Measurements from ENCODE around the gene GPR37L1.
"Not testable (repeated sequence)": the region's sequence is repeated elsewhere in the genome, so short reads cannot be mapped to it uniquely, and the experiment has no call there.

Gene GPR37L1

DNA sequence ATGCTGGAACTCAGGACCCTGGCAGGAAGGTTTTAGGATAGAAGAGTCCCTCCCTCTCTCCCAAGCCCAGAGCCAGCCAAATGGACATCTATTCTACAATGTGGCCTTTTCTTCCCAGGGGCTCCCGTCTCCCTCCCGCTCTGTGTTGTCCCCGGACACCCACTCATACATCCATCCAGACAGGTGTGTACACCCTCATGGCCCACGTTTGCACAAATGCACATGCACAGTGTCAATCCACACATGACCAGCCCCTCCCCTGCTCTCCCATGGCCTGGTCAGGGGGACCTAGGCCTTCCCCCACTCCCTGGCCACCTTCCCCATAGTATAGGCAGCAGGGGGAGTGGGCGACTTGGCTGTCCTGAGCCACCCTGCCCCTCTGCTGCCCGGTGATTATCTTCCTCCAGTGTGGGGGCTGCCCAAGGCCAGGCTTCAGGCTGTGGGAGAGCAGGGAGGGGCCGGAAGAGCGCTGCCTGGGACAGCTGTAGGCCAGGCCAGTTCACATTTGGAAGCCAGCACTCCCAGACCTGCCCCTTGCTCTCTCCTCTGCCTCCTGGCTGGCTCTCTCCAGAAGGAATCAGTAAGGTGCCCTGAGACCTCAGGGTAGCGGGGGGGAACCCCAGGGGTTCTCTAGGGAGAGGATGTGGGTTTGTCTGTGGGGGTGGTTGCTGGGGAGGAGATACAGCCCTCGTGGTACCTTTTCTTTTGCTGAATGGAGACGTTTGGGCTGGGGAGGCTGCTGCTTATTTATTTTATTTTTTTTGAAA, 41.7 kb downstream of the GPR37L1 start:
- peak overlapping the region; percentile 43 for H3K4me3 ChIP-seq (ENCODE audit: low read depth, low read length)
- TF ChIP-seq, protein P1, sequence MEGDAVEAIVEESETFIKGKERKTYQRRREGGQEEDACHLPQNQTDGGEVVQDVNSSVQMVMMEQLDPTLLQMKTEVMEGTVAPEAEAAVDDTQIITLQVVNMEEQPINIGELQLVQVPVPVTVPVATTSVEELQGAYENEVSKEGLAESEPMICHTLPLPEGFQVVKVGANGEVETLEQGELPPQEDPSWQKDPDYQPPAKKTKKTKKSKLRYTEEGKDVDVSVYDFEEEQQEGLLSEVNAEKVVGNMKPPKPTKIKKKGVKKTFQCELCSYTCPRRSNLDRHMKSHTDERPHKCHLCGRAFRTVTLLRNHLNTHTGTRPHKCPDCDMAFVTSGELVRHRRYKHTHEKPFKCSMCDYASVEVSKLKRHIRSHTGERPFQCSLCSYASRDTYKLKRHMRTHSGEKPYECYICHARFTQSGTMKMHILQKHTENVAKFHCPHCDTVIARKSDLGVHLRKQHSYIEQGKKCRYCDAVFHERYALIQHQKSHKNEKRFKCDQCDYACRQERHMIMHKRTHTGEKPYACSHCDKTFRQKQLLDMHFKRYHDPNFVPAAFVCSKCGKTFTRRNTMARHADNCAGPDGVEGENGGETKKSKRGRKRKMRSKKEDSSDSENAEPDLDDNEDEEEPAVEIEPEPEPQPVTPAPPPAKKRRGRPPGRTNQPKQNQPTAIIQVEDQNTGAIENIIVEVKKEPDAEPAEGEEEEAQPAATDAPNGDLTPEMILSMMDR (IDR thresholded peaks at IDR 0.05; ENCODE audit: borderline replicate concordance, insufficient read depth, low read depth, low read length), result no peak

DNA sequence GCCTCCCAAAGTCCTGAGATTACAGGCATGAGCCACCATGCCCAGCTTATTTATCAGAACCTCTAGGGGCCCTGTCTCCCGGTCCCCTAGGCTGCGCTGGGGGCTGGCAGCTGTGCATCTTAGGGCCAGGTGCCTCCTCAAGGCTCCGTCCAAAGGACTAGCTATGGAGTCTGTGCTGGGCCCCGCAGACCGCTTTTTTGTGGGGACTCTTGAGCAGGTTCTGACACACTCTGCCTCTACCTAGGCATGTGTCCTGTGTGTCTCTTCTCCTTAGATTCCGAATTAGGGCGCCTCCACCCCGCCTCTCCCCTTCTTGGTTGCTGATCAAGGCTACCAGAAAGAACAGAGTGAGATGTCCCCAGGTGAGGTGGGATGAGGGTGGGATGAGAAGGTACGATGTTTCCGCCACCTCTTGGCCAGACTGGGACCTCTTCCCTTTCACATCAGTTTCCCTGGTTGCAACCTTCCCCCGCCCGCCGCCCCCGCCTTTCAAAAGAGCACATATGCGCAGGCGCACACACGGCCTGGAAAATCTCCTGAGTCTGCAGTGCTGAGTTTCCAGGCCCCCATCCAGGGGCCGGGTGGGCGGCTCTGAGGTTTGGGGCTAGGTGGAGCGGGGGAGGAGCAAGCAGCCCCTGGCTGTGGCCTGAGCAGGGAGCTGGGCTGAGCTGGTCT, 42.7 kb downstream of the GPR37L1 start:
- TF ChIP-seq, protein P1 (IDR thresholded peaks at IDR 0.05; ENCODE audit: borderline replicate concordance, insufficient read depth, low read depth, low read length), result no peak
- H3K4me3 ChIP-seq (ENCODE audit: low read depth, low read length), result peak overlapping the region; percentile 5

DNA sequence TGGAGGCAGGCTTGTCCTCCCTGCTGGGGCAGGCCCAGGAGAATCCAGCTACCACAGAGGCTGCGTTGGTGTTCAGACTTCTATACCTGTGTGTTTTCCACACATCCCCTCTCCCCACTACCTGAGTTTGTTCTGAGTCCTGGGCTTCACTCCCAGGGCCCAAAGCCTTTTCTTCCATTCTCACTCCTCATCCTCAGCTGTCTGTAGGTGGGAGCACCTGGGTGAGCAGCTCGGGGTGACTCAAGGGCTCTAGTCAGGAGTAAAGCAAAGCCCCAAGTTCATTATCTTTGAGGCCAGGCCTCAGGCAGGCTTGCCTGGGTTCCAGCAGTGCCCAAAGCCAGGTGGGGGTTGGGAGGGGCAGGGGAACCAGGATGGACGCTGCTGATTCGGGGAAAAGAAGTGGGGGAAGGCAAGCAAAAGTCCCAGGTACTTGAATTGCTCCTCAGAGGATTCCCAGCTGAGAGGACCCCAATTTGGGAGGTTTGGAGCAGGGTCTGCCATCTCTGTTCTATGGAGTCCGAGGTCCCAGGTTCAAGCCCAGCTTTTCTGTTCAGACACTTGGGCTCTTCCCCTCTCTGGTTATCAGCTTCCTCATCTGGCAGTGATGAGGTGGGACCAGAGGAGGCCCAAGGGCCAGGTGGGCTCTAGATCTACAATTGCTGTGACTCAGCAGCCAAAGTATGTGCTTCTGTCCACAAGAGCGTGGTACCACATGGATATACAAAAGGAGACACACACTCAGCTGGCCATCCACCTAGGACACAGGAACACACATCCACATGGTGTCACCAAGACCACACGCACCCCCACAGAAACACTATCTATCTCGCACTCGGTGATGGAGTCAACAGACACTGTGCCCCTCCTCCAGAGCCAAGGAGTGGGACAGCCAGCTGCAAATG, 43.5 kb downstream of the GPR37L1 start:
- peak overlapping the region; percentile 5 for H3K4me3 ChIP-seq (ENCODE audit: low read depth, low read length)
- TF ChIP-seq, protein P1 (IDR thresholded peaks at IDR 0.05; ENCODE audit: borderline replicate concordance, insufficient read depth, low read depth, low read length), result no peak

DNA sequence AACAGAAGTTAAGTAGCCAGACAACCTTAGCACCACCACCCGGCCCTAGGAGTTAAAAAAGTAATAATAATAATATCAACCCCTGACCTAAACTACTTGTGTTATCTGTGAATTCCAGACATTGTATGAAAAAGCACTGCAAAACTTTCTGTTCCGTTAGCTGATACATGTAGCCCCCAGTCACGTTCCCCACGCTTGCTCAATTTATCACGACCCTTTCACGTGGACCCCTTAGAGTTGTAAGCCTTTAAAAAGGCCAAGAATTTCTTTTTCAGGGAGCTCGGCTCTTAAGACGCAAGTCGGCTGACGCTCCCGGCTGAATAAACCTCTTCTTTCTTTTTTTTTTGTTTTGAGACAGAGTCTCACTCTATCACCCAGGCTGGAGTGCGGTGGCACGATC, 44.3 kb downstream of the GPR37L1 start:
- H3K4me3 ChIP-seq (ENCODE audit: low read depth, low read length), result not testable (repeated sequence)

DNA sequence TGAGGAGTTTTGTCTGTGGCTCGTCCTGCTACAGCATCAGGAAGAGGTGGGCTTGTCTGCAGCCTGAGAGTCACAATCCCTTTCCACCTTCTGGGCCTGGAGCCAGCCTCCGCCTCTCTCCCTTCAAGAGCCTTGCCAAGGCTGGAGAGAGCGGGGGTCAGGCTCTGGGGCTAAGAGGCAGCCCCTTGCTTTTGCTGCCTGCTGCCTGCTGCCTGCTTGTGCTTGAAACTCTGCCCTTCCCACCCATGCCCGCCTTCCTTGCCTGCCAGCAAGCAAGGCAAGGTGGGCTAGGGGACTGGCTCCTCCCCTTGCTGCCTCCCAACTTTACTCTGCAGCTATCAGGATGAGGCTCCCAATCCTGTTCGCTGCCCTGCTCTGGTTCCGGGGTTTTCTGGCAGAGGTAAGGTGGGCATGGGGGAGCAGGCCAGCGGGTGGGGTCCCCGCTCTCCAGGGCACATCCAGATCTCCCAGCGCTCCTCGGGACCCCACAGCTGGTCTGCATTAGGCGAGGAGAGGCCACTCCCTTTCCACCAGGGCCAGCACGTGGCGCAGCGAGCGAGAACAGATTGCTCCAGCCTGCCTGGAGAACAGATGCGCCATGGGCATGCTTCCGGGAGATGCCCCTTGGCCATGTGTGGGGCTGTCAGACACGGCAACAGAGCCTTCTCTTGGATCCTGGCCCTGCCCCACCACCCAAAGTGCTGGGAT, 45.1 kb downstream of the GPR37L1 start:
- TF ChIP-seq, protein P1 (IDR thresholded peaks at IDR 0.05; ENCODE audit: borderline replicate concordance, insufficient read depth, low read depth, low read length), result no peak
- H3K4me3 ChIP-seq (ENCODE audit: low read depth, low read length), result no peak overlapping the region

DNA sequence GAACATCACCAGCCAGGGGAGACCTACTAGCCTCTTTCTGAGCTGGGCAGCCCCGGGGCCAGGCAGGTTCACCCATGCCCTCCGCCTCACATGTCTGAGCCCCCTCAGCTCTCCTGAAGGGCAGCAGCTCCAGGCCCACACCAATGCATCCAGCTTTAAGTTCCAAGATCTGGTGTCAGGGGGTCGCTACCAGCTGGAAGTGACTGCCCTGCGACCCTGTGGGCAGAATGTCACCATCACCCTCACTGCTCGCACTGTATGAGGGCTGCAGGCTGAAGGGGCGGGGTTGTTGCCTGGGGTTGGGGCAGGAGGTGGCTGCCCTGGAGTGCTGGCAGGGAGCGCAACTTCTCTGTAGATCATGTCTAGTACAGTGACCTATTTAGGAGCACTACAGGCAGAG, 46.1 kb downstream of the GPR37L1 start:
- TF ChIP-seq, protein P1 (IDR thresholded peaks at IDR 0.05; ENCODE audit: borderline replicate concordance, insufficient read depth, low read depth, low read length), result no peak
- no peak overlapping the region for H3K4me3 ChIP-seq (ENCODE audit: low read depth, low read length)

DNA sequence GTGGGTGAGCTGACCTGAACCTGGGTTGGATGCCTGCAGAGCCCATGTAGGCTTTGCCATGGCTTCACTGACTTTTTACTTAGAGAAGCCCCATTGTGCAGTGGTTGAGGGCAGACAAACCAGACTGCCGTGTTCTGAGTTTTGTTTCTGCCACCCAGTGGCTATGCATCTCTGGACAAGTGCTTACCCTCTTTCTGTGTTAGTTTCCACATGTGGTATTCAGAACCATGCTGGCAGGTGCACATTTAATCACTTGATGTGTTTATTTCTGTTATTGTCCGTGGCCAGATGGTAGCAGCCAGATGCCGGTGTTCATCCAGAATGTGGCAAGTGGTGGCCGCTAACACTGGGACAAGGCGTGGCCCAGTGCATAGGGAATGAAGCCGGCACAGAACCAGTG, 48.0 kb downstream of the GPR37L1 start:
- H3K4me3 ChIP-seq (ENCODE audit: low read depth, low read length), result no peak overlapping the region
- TF ChIP-seq, protein P1 (IDR thresholded peaks at IDR 0.05; ENCODE audit: borderline replicate concordance, insufficient read depth, low read depth, low read length), result no peak
